Ovary (tissue), 3 donors: ENCODE data around the gene MEGF6.

Experiments used
- EP300 ChIP-seq: sonication (generic); formaldehyde crosslinking; IDR thresholded peaks from one replicate; pipeline ENCODE4 v1.6.1; 2017; ENCODE audit warnings: antibody characterized with exemption
- TF ChIP-seq, protein P1 (sequence below), 3 donors: fragments of 450-650 bp in 2 of 3; fragments of 200-600 bp in 1 of 3; IDR thresholded peaks; one replicate each; pipeline versions ENCODE4 v1.5.1 to v1.8.0; 2016 to 2022; ENCODE audit warnings: antibody characterized with exemption in 3 of 3, mild to moderate bottlenecking in 1 of 3
- donor health status: DM: no; HTN: no; CAD: no.

- TF ChIP-seq, protein P1, sequence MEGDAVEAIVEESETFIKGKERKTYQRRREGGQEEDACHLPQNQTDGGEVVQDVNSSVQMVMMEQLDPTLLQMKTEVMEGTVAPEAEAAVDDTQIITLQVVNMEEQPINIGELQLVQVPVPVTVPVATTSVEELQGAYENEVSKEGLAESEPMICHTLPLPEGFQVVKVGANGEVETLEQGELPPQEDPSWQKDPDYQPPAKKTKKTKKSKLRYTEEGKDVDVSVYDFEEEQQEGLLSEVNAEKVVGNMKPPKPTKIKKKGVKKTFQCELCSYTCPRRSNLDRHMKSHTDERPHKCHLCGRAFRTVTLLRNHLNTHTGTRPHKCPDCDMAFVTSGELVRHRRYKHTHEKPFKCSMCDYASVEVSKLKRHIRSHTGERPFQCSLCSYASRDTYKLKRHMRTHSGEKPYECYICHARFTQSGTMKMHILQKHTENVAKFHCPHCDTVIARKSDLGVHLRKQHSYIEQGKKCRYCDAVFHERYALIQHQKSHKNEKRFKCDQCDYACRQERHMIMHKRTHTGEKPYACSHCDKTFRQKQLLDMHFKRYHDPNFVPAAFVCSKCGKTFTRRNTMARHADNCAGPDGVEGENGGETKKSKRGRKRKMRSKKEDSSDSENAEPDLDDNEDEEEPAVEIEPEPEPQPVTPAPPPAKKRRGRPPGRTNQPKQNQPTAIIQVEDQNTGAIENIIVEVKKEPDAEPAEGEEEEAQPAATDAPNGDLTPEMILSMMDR (IDR thresholded peaks at IDR 0.05) = peak in 1 of 3 donors; percentile 17
- no peak for TF ChIP-seq EP300
These were observed 3.7 kb upstream of the MEGF6 start for GRCh38 chr1:3614755-3615742.
